K562 (cell line): ENCODE measurements around the gene ZFAND6. TPM values are rescaled to one million over a fixed set of nuclear protein-coding genes. Genes with fewer than 3 reads are reported as not detected.

Experiments
- ARNT ChIP-seq, 2 experiments: fragments of 450-650 bp; IDR thresholded peaks; 2 replicates each; pipeline ENCODE4 v1.6.1; 2016; ENCODE audit warnings: mild to moderate bottlenecking in 1 of 2
- ASH1L ChIP-seq: fragments of 450-650 bp; IDR thresholded peaks from 2 replicates; pipeline ENCODE4 v1.6.1; 2018; ENCODE audit warnings: borderline replicate concordance, mild to moderate bottlenecking, low read depth; ENCODE audit not compliant: partially characterized antibody
- FOS ChIP-seq: IDR thresholded peaks from 3 replicates; pipeline ENCODE4 v1.6.1; 2011; ENCODE audit not compliant: insufficient read length; ENCODE audit errors: extremely low read depth
- KLF13 ChIP-seq: fragments of 450-650 bp; IDR thresholded peaks from 2 replicates; pipeline ENCODE4 v1.6.1; 2016; ENCODE audit warnings: missing genetic modification characterization, low read depth, mild to moderate bottlenecking, missing compliant biosample characterization, moderate library complexity, borderline replicate concordance
- MAFF ChIP-seq: IDR thresholded peaks from 2 replicates; pipeline ENCODE4 v1.6.1; 2012; ENCODE audit warnings: low read length, improper control_type of control experiment
- MEIS2 ChIP-seq: fragments of 450-650 bp; IDR thresholded peaks from 2 replicates; pipeline ENCODE4 v1.6.1; 2014; ENCODE audit warnings: mild to moderate bottlenecking; ENCODE audit not compliant: partially characterized antibody
- MYC ChIP-seq, 2 experiments: fragments of 250-450 bp in 1 of 2; sonication (Bioruptor Pico) in 1 of 2; IDR thresholded peaks; 2 replicates each; pipeline versions ENCODE4 v1.5.1 to v1.6.1; 2012 to 2021; ENCODE audit warnings: low read depth in 2 of 2, borderline replicate concordance in 1 of 2, improper control_type of control experiment in 1 of 2, low read length in 1 of 2, mild to moderate bottlenecking in 1 of 2, moderate library complexity in 1 of 2
- POLR2G ChIP-seq: fragments of 200-400 bp; formaldehyde crosslinking; IDR thresholded peaks from 2 replicates; pipeline ENCODE4 v1.6.1; 2017; ENCODE audit warnings: low read depth, mild to moderate bottlenecking, antibody characterized with exemption, low read length, moderate library complexity
- SETDB1 ChIP-seq: IDR thresholded peaks from one replicate; pipeline ENCODE4 v1.6.1; 2012; ENCODE audit warnings: low read length, control low read depth, inconsistent platforms
- TSC22D4 ChIP-seq: fragments of 450-650 bp; IDR thresholded peaks from 2 replicates; pipeline ENCODE4 v1.6.1; 2016; ENCODE audit warnings: missing genetic modification characterization, missing biosample characterization, control low read depth
- polyA plus RNA-seq, 8 experiments: library from polyadenylated mRNA; depleted of rRNA in 4 of 8; stranded (reverse) in 5 of 8; unstranded in 3 of 8; fragments of >200 nt; fragmentation: Nextera tagmentation in 2 of 8; fragmentation: Illumina TruSeq in 1 of 8; extraction: Ambion mirVana in 2 of 8; extraction: Trizol in 1 of 8; gene quantifications; 2 replicates each; pipeline versions ENCODE4 v1.2.1 to v1.2.3, GENCODE V29; 2011 to 2014; ENCODE audit warnings: inconsistent platforms in 1 of 8, missing spikeins in 1 of 8
- total RNA-seq, 7 experiments: library from RNA; depleted of rRNA in 6 of 7; stranded (reverse); fragments of >200 nt in 6 of 7; fragmentation: Illumina TruSeq in 2 of 7; extraction: Trizol in 2 of 7; gene quantifications; 2 replicates each; pipeline versions ENCODE4 v1.2.1 to v1.2.3, GENCODE V29; 2011 to 2021; ENCODE audit warnings: low replicate concordance in 1 of 7
- TF ChIP-seq, protein P1 (sequence below): sonication (generic); formaldehyde crosslinking; IDR thresholded peaks from 2 replicates; pipeline ENCODE4 v1.8.0; 2022; ENCODE audit warnings: mild to moderate bottlenecking, missing genetic modification reagents, borderline replicate concordance
- TF ChIP-seq, protein P2 (sequence below): sonication (generic); formaldehyde crosslinking; IDR thresholded peaks from 2 replicates; pipeline ENCODE4 v1.8.0; 2022; ENCODE audit warnings: missing genetic modification reagents, mild to moderate bottlenecking, borderline replicate concordance
- TF ChIP-seq, protein P3 (sequence below): fragments of 250-450 bp; sonication (Bioruptor Pico); IDR thresholded peaks from 2 replicates; pipeline ENCODE4 v1.4.0; 2020; ENCODE audit warnings: mild to moderate bottlenecking
- TF ChIP-seq, protein P4 (sequence below): fragments of 250-450 bp; sonication (Bioruptor Pico); IDR thresholded peaks from 2 replicates; pipeline ENCODE4 v1.8.0; 2022; ENCODE audit warnings: inconsistent platforms, mild to moderate bottlenecking, moderate library complexity, borderline replicate concordance
- TF ChIP-seq, protein P5 (sequence below): sonication (generic); formaldehyde crosslinking; IDR thresholded peaks from 2 replicates; pipeline ENCODE4 v1.8.1; 2022; ENCODE audit warnings: missing genetic modification reagents

ZFAND6 gene
- total and polyA plus RNA-seq, 9 of the 15 experiments (the other 6 are each of a cell fraction or from before 2014, with no cell fraction given), result 53.9 to 206 (median 88.9) TPM

DNA sequence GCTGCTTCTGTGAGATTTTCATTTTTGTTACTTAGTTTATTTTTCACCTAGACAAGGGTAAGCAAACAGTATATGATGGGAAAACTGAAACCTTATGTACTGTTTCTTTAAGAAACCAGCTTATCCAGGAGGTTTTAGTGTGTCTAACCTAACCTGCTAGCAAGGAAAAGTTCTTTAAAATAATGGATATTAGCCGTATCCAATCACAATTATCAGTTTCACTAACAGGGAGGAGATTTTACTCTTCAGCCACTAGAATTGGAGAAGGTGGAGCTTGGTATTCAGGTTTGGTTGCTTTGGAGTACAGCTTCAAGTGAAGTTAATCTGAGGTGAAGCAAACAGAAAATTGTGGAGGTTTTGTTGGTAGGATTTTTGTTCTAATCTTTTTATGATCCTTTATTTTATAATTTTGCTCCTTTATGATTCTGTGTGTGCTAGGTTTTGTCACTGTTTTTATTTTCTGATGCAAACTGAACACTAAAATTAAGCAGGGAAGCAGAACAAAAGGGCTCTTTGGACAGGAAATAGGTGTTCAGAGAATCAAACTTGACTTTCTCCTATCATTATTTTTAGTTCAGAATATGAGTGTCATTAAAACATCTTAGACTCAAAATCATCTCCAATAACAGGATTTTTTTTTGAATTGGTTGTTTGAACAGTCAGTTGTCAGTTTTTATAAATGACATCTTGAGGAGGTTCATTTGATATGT lies 13.0 kb downstream of the ZFAND6 start (continued):
- TF ChIP-seq MEIS2 (no peak), POLR2G (no peak), MYC (IDR thresholded peaks at IDR 0.05; ENCODE audit: low read depth, low read length) (no peak), MYC (CRISPR knock-in tag; IDR thresholded peaks at IDR 0.05; ENCODE audit: borderline replicate concordance, low read depth) (no peak), KLF13 (tag) (no peak), MAFF (peak; percentile 6; the same call in 1 of the 2 replicates), FOS (peak; percentile 73), SETDB1 (no peak), ASH1L (peak; percentile 75), ARNT (IDR thresholded peaks at IDR 0.05) (no peak; a peak in 1 of 4 replicates), TSC22D4 (tag) (no peak)
- TF ChIP-seq, protein P1, sequence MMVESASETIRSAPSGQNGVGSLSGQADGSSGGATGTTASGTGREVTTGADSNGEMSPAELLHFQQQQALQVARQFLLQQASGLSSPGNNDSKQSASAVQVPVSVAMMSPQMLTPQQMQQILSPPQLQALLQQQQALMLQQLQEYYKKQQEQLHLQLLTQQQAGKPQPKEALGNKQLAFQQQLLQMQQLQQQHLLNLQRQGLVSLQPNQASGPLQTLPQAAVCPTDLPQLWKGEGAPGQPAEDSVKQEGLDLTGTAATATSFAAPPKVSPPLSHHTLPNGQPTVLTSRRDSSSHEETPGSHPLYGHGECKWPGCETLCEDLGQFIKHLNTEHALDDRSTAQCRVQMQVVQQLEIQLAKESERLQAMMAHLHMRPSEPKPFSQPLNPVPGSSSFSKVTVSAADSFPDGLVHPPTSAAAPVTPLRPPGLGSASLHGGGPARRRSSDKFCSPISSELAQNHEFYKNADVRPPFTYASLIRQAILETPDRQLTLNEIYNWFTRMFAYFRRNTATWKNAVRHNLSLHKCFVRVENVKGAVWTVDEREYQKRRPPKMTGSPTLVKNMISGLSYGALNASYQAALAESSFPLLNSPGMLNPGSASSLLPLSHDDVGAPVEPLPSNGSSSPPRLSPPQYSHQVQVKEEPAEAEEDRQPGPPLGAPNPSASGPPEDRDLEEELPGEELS, result no peak
- TF ChIP-seq, protein P2, sequence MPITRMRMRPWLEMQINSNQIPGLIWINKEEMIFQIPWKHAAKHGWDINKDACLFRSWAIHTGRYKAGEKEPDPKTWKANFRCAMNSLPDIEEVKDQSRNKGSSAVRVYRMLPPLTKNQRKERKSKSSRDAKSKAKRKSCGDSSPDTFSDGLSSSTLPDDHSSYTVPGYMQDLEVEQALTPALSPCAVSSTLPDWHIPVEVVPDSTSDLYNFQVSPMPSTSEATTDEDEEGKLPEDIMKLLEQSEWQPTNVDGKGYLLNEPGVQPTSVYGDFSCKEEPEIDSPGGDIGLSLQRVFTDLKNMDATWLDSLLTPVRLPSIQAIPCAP (CRISPR knock-in tag), result no peak
- TF ChIP-seq, protein P3, sequence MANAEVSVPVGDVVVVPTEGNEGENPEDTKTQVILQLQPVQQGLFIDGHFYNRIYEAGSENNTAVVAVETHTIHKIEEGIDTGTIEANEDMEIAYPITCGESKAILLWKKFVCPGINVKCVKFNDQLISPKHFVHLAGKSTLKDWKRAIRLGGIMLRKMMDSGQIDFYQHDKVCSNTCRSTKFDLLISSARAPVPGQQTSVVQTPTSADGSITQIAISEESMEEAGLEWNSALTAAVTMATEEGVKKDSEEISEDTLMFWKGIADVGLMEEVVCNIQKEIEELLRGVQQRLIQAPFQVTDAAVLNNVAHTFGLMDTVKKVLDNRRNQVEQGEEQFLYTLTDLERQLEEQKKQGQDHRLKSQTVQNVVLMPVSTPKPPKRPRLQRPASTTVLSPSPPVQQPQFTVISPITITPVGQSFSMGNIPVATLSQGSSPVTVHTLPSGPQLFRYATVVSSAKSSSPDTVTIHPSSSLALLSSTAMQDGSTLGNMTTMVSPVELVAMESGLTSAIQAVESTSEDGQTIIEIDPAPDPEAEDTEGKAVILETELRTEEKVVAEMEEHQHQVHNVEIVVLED (CRISPR knock-in tag), result no peak
- TF ChIP-seq, protein P4, sequence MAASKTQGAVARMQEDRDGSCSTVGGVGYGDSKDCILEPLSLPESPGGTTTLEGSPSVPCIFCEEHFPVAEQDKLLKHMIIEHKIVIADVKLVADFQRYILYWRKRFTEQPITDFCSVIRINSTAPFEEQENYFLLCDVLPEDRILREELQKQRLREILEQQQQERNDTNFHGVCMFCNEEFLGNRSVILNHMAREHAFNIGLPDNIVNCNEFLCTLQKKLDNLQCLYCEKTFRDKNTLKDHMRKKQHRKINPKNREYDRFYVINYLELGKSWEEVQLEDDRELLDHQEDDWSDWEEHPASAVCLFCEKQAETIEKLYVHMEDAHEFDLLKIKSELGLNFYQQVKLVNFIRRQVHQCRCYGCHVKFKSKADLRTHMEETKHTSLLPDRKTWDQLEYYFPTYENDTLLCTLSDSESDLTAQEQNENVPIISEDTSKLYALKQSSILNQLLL (CRISPR knock-in tag), result no peak
- TF ChIP-seq, protein P5, sequence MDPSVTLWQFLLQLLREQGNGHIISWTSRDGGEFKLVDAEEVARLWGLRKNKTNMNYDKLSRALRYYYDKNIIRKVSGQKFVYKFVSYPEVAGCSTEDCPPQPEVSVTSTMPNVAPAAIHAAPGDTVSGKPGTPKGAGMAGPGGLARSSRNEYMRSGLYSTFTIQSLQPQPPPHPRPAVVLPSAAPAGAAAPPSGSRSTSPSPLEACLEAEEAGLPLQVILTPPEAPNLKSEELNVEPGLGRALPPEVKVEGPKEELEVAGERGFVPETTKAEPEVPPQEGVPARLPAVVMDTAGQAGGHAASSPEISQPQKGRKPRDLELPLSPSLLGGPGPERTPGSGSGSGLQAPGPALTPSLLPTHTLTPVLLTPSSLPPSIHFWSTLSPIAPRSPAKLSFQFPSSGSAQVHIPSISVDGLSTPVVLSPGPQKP (CRISPR knock-in tag), result no peak
